Measurements from ENCODE around the gene TRPM1. TPM values are rescaled to one million over a fixed set of nuclear protein-coding genes. Genes with fewer than 3 reads are reported as not detected.

TRPM1 gene
- not detected in 2 replicates for total RNA-seq

GRCh38 chr15:31101262-31102038, at the start of gene TRPM1:
TRPM1 (minus strand) TSS chr15:31101725; CDS start chr15:31081355, 20,370 bp downstream.
- H3K27ac Mint-ChIP-seq, result no peak within 1 kb of the TSS
- no peak within 1 kb of the TSS for H3K4me3 Mint-ChIP-seq (ENCODE audit: low read depth)
- no peaks in the 10 kb centered on the region for H3K9me3 Mint-ChIP-seq
- intact Hi-C loops (cut with micrococcal nuclease), result no loop called here
- no peaks in the 10 kb centered on the region for H3K27me3 Mint-ChIP-seq (ENCODE audit: low read depth)
- no peaks in the 10 kb centered on the region for H3K36me3 Mint-ChIP-seq (ENCODE audit: low read depth)
- no peaks in the 10 kb centered on the region for H3K4me1 Mint-ChIP-seq (ENCODE audit: low read depth)
- DNase-seq (ENCODE audit: low spot score), result no peak

DNA sequence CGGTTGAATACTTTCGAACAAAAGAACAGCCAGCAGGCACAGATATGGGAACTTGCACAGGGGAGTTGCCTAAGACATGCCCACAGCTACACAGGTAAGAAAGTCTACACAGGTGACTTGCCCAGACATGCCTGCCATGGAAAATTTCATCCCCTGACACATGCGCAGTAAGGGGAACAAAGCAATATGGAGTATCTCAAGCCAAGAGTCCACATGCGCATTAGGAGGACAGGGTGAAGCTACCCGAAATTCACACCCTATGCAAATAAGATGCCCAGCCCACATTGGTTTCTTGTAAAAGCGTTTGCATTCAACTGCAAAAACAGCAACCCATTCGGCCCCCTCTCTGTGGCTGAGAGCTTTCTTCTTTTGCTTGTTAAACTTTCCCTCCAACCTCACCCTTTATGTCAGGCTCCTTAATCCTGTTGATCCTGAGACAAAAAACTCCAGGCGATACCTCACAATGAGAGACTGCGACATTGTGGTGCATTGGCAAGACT, 49.3 kb upstream of the TRPM1 start:
- no peaks in the 10 kb centered on the region for H3K4me1 Mint-ChIP-seq (ENCODE audit: low read depth)
- no peak for DNase-seq (ENCODE audit: low spot score)
- intact Hi-C loops (cut with micrococcal nuclease), result no loop called here
- no peaks in the 10 kb centered on the region for H3K36me3 Mint-ChIP-seq (ENCODE audit: low read depth)
- H3K4me3 Mint-ChIP-seq (ENCODE audit: low read depth), result no peak overlapping the region
- H3K27ac Mint-ChIP-seq, result no peak overlapping the region
- H3K9me3 Mint-ChIP-seq, result no peaks in the 10 kb centered on the region
- no peaks in the 10 kb centered on the region for H3K27me3 Mint-ChIP-seq (ENCODE audit: low read depth)

- Mint-ChIP-seq H3K27me3 (ENCODE audit: low read depth) (no peaks in the 10 kb centered on the region), H3K27ac (no peak overlapping the region), H3K36me3 (ENCODE audit: low read depth) (no peaks in the 10 kb centered on the region), H3K4me1 (ENCODE audit: low read depth) (no peaks in the 10 kb centered on the region), H3K4me3 (ENCODE audit: low read depth) (no peak overlapping the region), H3K9me3 (no peaks in the 10 kb centered on the region)
- DNase-seq (ENCODE audit: low spot score), result no peak
- intact Hi-C loops (cut with micrococcal nuclease), result no loop called here
These were observed 48.5 kb upstream of the TRPM1 start for GRCh38 chr15:31149987-31150386.

DNA sequence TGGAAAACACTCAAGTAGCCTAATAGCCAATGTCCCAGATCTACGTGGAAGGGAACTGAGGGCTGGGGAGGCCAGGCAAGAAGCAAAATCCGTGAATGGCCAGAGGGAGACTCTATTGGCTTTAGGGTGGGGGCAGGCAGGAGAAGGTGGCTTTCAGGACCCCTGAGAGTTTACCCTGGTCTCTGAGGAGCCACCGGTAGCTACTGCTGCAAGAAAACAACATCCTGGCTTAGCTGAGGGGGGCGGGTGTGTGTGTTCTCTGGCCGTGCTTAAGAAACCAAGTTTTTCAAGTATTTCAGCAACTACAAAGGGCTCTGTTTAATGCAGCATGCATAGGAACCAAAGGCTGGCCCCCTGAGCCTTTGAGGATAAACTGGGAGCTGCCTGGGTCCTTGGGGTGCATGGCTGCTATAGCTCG, 47.6 kb upstream of the TRPM1 start:
- Mint-ChIP-seq H3K36me3 (ENCODE audit: low read depth) (no peaks in the 10 kb centered on the region), H3K4me3 (ENCODE audit: low read depth) (no peak overlapping the region), H3K27me3 (ENCODE audit: low read depth) (no peaks in the 10 kb centered on the region), H3K4me1 (ENCODE audit: low read depth) (no peaks in the 10 kb centered on the region), H3K27ac (no peak overlapping the region), H3K9me3 (no peaks in the 10 kb centered on the region)
- no peak for DNase-seq (ENCODE audit: low spot score)
- intact Hi-C loops (cut with micrococcal nuclease), result no loop called here

- Mint-ChIP-seq H3K9me3 (no peaks in the 10 kb centered on the region), H3K4me3 (ENCODE audit: low read depth) (no peak overlapping the region), H3K27me3 (ENCODE audit: low read depth) (no peaks in the 10 kb centered on the region), H3K36me3 (ENCODE audit: low read depth) (no peaks in the 10 kb centered on the region), H3K27ac (no peak overlapping the region), H3K4me1 (ENCODE audit: low read depth) (no peaks in the 10 kb centered on the region)
- no peak for DNase-seq (ENCODE audit: low spot score)
- intact Hi-C loops (cut with micrococcal nuclease), result no loop called here
These were observed 47.0 kb upstream of the TRPM1 start for GRCh38 chr15:31148297-31149087.

GRCh38 chr15:31147944-31148296, 46.4 kb upstream of the TRPM1 start:
- Mint-ChIP-seq H3K27ac (no peak overlapping the region), H3K27me3 (ENCODE audit: low read depth) (peaks cover 1% of the 10 kb centered on the region), H3K9me3 (no peaks in the 10 kb centered on the region), H3K4me1 (ENCODE audit: low read depth) (no peaks in the 10 kb centered on the region), H3K36me3 (ENCODE audit: low read depth) (no peaks in the 10 kb centered on the region), H3K4me3 (ENCODE audit: low read depth) (no peak overlapping the region)
- intact Hi-C loops (cut with micrococcal nuclease), result no loop called here
- no peak for DNase-seq (ENCODE audit: low spot score)

GRCh38 chr15:31147456-31147855, 45.9 kb upstream of the TRPM1 start:
- no peak for DNase-seq (ENCODE audit: low spot score)
- Mint-ChIP-seq H3K36me3 (ENCODE audit: low read depth) (no peaks in the 10 kb centered on the region), H3K27me3 (ENCODE audit: low read depth) (peaks cover 2% of the 10 kb centered on the region), H3K4me3 (ENCODE audit: low read depth) (no peak overlapping the region), H3K9me3 (no peaks in the 10 kb centered on the region), H3K4me1 (ENCODE audit: low read depth) (no peaks in the 10 kb centered on the region), H3K27ac (no peak overlapping the region)
- intact Hi-C loops (cut with micrococcal nuclease), result no loop called here

- Mint-ChIP-seq H3K4me3 (ENCODE audit: low read depth) (no peak overlapping the region), H3K27ac (no peak overlapping the region), H3K4me1 (ENCODE audit: low read depth) (no peaks in the 10 kb centered on the region), H3K9me3 (no peaks in the 10 kb centered on the region), H3K27me3 (ENCODE audit: low read depth) (peaks cover 8% of the 10 kb centered on the region), H3K36me3 (ENCODE audit: low read depth) (no peaks in the 10 kb centered on the region)
- no peak for DNase-seq (ENCODE audit: low spot score)
- intact Hi-C loops (cut with micrococcal nuclease), result no loop called here
These were observed 43.9 kb upstream of the TRPM1 start for GRCh38 chr15:31145271-31145911.

- intact Hi-C loops (cut with micrococcal nuclease), result no loop called here
- Mint-ChIP-seq H3K4me1 (ENCODE audit: low read depth) (no peaks in the 10 kb centered on the region), H3K36me3 (ENCODE audit: low read depth) (no peaks in the 10 kb centered on the region), H3K27me3 (ENCODE audit: low read depth) (peaks cover 14% of the 10 kb centered on the region), H3K27ac (no peak overlapping the region), H3K9me3 (no peaks in the 10 kb centered on the region), H3K4me3 (ENCODE audit: low read depth) (no peak overlapping the region)
- DNase-seq (ENCODE audit: low spot score), result no peak
These were observed 40.3 kb upstream of the TRPM1 start for GRCh38 chr15:31141792-31142191.

DNA sequence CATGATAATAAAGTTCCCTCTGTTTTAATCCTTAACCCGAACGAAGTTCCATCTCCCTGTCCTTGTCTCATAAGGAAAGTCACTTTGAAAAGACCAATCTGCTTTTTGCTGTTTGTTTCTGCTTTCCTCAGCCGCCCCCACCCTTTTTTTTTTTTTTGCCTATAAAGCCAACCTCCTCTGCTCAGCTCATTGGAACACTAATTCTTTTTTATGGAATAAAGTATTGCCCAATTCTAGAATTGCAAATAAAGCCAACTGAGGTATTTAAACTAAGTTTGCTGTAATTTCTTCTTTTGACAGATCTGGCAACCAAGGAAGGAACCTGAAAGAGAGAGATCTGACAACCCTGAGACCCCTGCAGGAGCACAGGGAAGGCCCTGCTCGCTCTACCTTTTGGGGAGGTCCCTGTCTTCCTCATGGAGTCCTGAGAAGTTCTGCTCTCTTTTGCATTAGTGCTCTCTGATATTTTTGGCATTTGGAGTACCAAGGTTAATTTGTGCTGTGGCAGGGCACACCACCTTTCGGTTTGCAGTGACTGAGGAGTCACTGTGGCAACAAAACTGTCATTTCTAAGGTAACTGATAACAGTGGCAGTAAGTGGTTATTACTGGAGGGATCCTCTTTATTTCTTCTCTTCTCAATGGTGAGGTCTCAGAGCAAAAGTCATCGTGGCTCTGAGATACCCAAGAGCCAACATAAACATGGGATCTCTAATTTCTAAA, 35.2 kb upstream of the TRPM1 start:
- no peak for DNase-seq (ENCODE audit: low spot score)
- H3K27ac Mint-ChIP-seq, result no peak overlapping the region
- H3K36me3 Mint-ChIP-seq (ENCODE audit: low read depth), result no peaks in the 10 kb centered on the region
- intact Hi-C loops (cut with micrococcal nuclease), result no loop called here
- no peaks in the 10 kb centered on the region for H3K9me3 Mint-ChIP-seq
- no peak overlapping the region for H3K4me3 Mint-ChIP-seq (ENCODE audit: low read depth)
- peaks cover 15% of the 10 kb centered on the region for H3K27me3 Mint-ChIP-seq (ENCODE audit: low read depth)
- H3K4me1 Mint-ChIP-seq (ENCODE audit: low read depth), result no peaks in the 10 kb centered on the region

DNA sequence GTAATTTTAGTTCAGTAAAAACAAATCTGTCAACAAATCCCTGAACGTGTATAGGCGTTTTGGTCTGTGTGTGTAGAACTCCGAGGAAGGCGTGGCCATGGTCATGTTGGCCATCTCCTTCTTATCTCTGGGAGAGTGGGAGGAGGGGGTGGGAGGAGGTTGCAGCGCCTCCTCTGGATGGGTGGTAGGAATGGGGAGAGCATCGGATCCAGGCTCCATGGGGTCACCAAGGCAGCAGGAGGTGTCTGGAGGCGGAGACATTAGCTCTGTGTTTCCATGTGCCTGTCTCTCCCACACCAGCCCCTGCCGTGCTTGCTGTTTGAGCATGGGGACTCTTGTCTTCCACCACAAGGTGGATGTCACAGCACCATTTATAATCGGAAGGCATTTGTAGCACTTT, 34.5 kb upstream of the TRPM1 start:
- intact Hi-C loops (cut with micrococcal nuclease), result no loop called here
- H3K4me3 Mint-ChIP-seq (ENCODE audit: low read depth), result no peak overlapping the region
- no peak overlapping the region for H3K27ac Mint-ChIP-seq
- no peak for DNase-seq (ENCODE audit: low spot score)
- peaks cover 11% of the 10 kb centered on the region for H3K27me3 Mint-ChIP-seq (ENCODE audit: low read depth)
- H3K4me1 Mint-ChIP-seq (ENCODE audit: low read depth), result no peaks in the 10 kb centered on the region
- H3K9me3 Mint-ChIP-seq, result no peaks in the 10 kb centered on the region
- H3K36me3 Mint-ChIP-seq (ENCODE audit: low read depth), result no peaks in the 10 kb centered on the region

DNA sequence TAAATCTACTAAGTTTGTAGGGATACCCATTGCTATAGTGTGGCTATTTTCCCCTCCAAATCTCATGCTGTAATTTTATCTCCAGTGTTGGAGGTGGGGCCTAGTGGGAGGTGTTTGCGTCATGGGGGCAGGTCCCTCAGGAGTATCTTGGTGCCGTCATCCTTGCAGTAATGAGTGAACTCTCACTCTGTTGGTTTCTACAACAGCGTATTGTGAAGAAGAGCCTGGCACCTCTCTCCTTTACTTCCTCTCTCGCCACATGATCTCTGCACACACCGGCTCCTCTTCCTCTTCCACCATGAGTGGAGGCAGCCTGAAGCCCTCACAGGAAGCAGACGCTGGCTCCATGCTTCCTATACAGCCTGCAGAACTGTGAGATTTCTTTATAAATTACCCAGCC, 34.0 kb upstream of the TRPM1 start:
- intact Hi-C loops (cut with micrococcal nuclease), result no loop called here
- Mint-ChIP-seq H3K9me3 (no peaks in the 10 kb centered on the region), H3K27me3 (ENCODE audit: low read depth) (peaks cover 11% of the 10 kb centered on the region), H3K4me3 (ENCODE audit: low read depth) (no peak overlapping the region), H3K4me1 (ENCODE audit: low read depth) (no peaks in the 10 kb centered on the region), H3K27ac (no peak overlapping the region), H3K36me3 (ENCODE audit: low read depth) (no peaks in the 10 kb centered on the region)
- DNase-seq (ENCODE audit: low spot score), result no peak
